Airway epithelial cell (primary cell): ENCODE measurements around the gene KMO. TPM values are rescaled to one million over a fixed set of nuclear protein-coding genes. Genes with fewer than 3 reads are reported as not detected.

Experiments used
- total RNA-seq: library from RNA; depleted of rRNA; stranded (reverse); fragments of >200 nt; gene quantifications from 2 replicates; pipeline ENCODE4 v1.2.3, GENCODE V29; 2015

Gene KMO
- total RNA-seq, result not detected in 2 replicates

DNA sequence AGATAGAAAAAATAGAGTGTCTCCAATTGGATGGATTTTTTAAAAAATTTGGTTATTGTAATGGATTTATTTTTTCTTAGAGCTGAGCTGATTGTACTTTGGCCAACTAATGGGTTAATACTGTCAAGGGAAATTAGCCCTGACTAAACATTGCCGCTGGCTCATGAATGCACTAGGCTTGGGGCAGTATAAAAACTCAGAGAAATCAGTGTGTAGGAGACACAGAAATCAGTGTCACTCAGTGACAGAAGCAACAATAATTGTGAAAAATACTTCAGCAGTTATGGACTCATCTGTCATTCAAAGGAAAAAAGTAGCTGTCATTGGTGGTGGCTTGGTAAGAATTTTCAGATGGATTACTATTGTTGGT, at the start of gene KMO:
TSS of gene KMO (plus strand) at position 217 of the 370 bp plus-strand sequence. CDS start at position 284, 67 bp downstream.

DNA sequence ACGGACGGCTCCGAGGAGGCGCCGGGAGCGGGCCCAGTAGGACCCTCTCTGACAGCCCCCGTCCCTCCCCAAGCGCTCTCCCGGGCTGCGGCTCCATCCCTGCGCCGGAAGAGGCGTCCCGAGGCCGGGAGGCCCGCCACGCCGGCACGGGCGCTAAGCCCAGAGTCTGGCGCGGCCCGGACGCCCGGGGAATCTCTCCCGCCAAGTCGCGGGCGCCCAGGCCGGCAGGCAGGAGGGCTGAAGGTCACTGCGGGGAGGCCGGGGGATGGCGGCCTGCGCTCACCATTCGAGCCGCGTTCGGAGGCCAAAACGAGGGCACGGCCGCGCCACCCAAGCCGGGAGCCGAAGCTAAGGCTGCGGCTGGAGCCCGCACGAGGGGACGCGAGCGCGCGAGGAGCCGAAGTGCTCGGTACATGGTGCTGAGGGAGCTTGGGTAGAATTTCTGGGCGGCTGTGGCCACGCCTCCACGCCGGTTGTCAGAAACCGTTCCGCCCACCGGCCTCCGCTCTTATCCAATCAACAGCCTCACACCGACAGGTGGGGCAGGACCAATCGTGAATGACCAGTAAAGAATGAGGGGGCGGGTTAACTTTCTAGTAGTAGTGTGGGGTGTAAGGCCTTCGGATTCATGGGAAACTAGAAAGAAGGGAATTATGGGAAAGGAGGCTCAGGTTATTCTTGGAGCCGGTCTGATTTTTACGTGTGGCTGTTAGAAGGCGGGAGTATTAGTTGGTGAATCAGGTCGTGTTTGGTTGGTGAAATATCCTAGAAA, 12.7 kb upstream of the KMO start, which contains the start of gene FH:
TSS of gene FH (minus strand) at position 448 of the 772 bp plus-strand sequence. CDS start at position 415, 33 bp downstream.

DNA sequence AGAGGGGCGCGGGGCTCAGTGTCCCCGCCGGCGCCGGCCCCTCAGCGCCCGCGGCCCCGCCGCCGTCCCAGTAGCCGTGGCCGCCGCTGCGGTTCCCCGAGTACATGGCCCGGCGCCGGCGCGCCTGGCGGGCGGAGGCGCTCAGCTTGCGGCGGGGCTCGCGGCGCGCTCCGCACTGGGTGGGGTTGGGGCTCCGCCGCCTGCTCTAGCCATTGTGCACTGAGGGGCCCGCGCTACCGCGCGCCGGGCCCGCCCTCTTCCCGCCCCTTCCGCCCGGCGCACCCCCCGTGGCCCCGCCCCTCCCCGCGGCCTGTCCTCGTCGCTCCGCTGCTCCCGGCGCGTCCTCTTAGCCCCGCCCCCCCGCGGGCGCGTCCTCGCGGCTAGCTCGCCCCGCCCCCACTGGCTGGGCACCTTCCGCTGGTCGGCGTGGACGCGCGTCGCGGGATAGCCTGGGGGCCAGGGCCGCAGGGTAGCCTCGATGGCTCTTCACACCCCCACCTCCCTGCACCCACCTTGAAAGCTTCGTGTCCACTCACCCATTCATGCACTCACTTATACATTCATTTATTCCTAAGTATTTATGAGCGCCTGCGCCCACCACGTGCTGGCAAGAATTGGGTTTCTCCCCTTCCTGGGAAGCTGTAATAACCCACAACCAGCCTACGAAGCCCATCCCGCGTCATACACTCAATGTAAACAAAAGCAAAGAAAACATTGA, 108.1 kb downstream of the KMO start, which contains the start of the genes CHML and OPN3:
TSS of gene CHML (minus strand) at position 221 of the 718 bp plus-strand sequence. CDS start 4,603 bp downstream, outside the sequence.
TSS of gene OPN3 (minus strand) at position 221 of the 718 bp plus-strand sequence. CDS start at position 106, 115 bp downstream.

Other genes with a start within 250 kb of the KMO start
- not detected in 2 replicates for gene RGS7, start 175.2 kb upstream of the KMO start, total RNA-seq
- 87.0 and 92.5 TPM in 2 replicates for gene FH, start 12.6 kb upstream of the KMO start, total RNA-seq
- gene CHML, start 108.0 kb downstream of the KMO start, total RNA-seq, result 6.0 and 7.1 TPM in 2 replicates
- gene OPN3, start 108.0 kb downstream of the KMO start, total RNA-seq, result 28.2 and 28.4 TPM in 2 replicates
- gene WDR64, start 119.9 kb downstream of the KMO start, total RNA-seq, result not detected in 2 replicates